Omental fat pad (tissue), 4 donors: ENCODE data around the gene KNDC1. TPM values are rescaled to one million over a fixed set of nuclear protein-coding genes. Genes with fewer than 3 reads are reported as not detected.

ENCODE experiments used
- ATAC-seq: fragments of 150-250 bp; one replicate; pipeline ENCODE4 v1.9.1; 2016; ENCODE audit warnings: mild to moderate bottlenecking, moderate library complexity; ENCODE audit not compliant: low FRiP score
- DNase-seq: peaks from one replicate; pipeline ENCODE4 v3.0.0-alpha.2; 2019; ENCODE audit warnings: low spot score
- CTCF ChIP-seq, 3 donors: fragments of 450-650 bp; IDR thresholded peaks; one replicate each; pipeline ENCODE4 v1.5.1; 2016 to 2017; ENCODE audit warnings: antibody characterized with exemption in 3 of 3, mild to moderate bottlenecking in 3 of 3, moderate library complexity in 2 of 3
- total RNA-seq, 4 donors: library from RNA; depleted of rRNA; stranded (reverse); fragments of >200 nt; gene quantifications; one replicate each; pipeline ENCODE4 v1.1.0, GENCODE V29; 2016

The KNDC1 gene
- total RNA-seq, 4 donors from 2014 or later = 0.16 to 7.7 (median 1.7) TPM

GRCh38 chr10:133126431-133127290 lies 33.4 kb upstream of the KNDC1 start:
- DNase-seq (peak; percentile 4), ATAC-seq (no peak)

GRCh38 chr10:133127291-133128125 lies 32.5 kb upstream of the KNDC1 start:
- no peak for ATAC-seq
- TF ChIP-seq CTCF (IDR thresholded peaks at IDR 0.05) = no peak
- peak; percentile 6 for DNase-seq

More at GRCh38 chr10:133126431-133127290, 33.4 kb upstream of the KNDC1 start:
- no peak for TF ChIP-seq CTCF (IDR thresholded peaks at IDR 0.05)

GRCh38 chr10:133128126-133129070 lies 31.6 kb upstream of the KNDC1 start:
- no peak for DNase-seq
- no peak for ATAC-seq
- no peak for TF ChIP-seq CTCF (IDR thresholded peaks at IDR 0.05)

- no peak for ATAC-seq
- TF ChIP-seq CTCF (IDR thresholded peaks at IDR 0.05) = no peak
- no peak for DNase-seq
Measured at GRCh38 chr10:133129071-133129858, 30.8 kb upstream of the KNDC1 start.

GRCh38 chr10:133129859-133130495 lies 30.0 kb upstream of the KNDC1 start:
- TF ChIP-seq CTCF (IDR thresholded peaks at IDR 0.05) = no peak
- ATAC-seq = no peak
- DNase-seq = no peak
